Measurements from ENCODE around the gene NOC4L. TPM values are rescaled to one million over a fixed set of nuclear protein-coding genes. Genes with fewer than 3 reads are reported as not detected.

The NOC4L gene
- total RNA-seq, 1 donor from 2014 or later, result 17.8 TPM

DNA sequence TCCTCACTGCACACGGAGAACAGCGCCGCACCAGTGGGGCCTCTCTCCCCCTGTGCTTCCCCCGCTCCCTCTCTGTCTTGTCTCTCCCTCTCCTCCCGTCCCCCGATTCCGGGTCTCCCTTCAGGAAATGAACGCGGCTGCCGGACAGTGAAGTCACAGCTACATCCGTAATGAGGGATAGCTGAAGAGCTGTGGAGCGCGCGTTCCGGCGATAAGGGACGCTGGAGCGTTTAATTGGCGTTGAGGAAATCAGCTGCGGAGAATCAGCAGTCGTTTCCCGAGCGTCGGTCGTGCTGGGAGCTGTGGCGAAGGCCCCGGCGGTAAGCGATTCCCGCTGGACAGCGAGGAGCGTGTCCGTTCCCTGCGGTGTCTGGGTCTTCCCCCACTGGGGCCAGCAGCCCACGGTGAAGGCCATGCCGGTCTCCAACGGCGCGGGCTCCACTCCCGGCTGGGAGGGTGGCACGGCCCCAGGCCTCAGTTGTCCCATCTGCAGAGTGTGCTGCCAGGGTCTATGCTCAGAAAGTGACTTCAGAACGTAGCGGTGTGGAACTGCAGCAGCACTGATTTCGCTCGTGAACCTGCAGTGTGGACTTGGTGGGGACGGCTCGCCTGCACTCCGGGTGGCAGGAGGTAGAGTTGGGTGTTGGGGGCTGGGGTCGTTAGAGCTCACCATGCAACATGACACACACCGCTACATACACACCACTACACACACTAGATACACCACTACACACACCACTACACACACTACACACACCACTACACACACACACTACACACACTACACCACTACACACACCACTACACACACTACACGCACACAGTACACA lies 10.9 kb downstream of the NOC4L start:
- H3K27me3 Mint-ChIP-seq (ENCODE audit: unreplicated experiment), result no peaks in the 10 kb centered on the region
- no peaks in the 10 kb centered on the region for H3K36me3 Mint-ChIP-seq (ENCODE audit: unreplicated experiment)
- no peak overlapping the region for H3K4me3 Mint-ChIP-seq (ENCODE audit: unreplicated experiment)
- peaks cover 6% of the 10 kb centered on the region for H3K4me1 Mint-ChIP-seq (ENCODE audit: low read depth, unreplicated experiment)
- H3K9me3 Mint-ChIP-seq (ENCODE audit: unreplicated experiment), result no peaks in the 10 kb centered on the region
- TF ChIP-seq, protein P1, sequence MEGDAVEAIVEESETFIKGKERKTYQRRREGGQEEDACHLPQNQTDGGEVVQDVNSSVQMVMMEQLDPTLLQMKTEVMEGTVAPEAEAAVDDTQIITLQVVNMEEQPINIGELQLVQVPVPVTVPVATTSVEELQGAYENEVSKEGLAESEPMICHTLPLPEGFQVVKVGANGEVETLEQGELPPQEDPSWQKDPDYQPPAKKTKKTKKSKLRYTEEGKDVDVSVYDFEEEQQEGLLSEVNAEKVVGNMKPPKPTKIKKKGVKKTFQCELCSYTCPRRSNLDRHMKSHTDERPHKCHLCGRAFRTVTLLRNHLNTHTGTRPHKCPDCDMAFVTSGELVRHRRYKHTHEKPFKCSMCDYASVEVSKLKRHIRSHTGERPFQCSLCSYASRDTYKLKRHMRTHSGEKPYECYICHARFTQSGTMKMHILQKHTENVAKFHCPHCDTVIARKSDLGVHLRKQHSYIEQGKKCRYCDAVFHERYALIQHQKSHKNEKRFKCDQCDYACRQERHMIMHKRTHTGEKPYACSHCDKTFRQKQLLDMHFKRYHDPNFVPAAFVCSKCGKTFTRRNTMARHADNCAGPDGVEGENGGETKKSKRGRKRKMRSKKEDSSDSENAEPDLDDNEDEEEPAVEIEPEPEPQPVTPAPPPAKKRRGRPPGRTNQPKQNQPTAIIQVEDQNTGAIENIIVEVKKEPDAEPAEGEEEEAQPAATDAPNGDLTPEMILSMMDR (IDR thresholded peaks at IDR 0.05; ENCODE audit: partially characterized antibody, unreplicated experiment), result no peak
- H3K27ac Mint-ChIP-seq (ENCODE audit: unreplicated experiment), result no peak overlapping the region
- DNase-seq, result peak; percentile 54

DNA sequence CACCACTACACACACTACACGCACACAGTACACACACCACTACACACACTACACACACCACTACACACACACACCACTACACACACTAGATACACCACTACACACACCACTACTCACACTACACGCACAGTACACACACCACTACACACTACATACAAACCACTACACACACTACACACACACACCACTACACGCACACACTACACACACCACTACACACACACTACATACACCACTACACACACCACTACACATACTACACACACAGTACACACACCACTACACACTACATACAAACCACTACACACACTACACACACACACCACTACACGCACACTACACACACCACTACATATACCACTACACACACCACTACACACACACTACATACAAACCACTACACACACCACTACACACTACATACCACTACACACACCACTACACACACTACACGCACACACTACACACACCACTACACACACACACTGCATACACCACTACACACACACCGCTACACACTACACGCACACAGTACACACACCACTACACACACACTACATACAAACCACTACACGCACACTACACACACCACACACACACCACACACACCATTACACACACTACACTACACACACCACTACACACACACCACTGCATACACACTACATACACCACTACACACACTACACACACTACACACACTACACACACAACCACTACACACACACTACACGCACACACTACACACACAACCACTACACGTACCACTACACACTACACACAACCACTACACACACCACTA lies 11.7 kb downstream of the NOC4L start:
- H3K27me3 Mint-ChIP-seq (ENCODE audit: unreplicated experiment), result no peaks in the 10 kb centered on the region
- H3K27ac Mint-ChIP-seq (ENCODE audit: unreplicated experiment), result no peak overlapping the region
- peaks cover 7% of the 10 kb centered on the region for H3K4me1 Mint-ChIP-seq (ENCODE audit: low read depth, unreplicated experiment)
- H3K4me3 Mint-ChIP-seq (ENCODE audit: unreplicated experiment), result no peak overlapping the region
- no peak for DNase-seq
- TF ChIP-seq, protein P1 (IDR thresholded peaks at IDR 0.05; ENCODE audit: partially characterized antibody, unreplicated experiment), result no peak
- no peaks in the 10 kb centered on the region for H3K36me3 Mint-ChIP-seq (ENCODE audit: unreplicated experiment)
- no peaks in the 10 kb centered on the region for H3K9me3 Mint-ChIP-seq (ENCODE audit: unreplicated experiment)

- Mint-ChIP-seq H3K36me3 (ENCODE audit: unreplicated experiment) (no peaks in the 10 kb centered on the region), H3K27me3 (ENCODE audit: unreplicated experiment) (no peaks in the 10 kb centered on the region), H3K4me1 (ENCODE audit: low read depth, unreplicated experiment) (peaks cover 7% of the 10 kb centered on the region), H3K27ac (ENCODE audit: unreplicated experiment) (no peak overlapping the region), H3K4me3 (ENCODE audit: unreplicated experiment) (no peak overlapping the region), H3K9me3 (ENCODE audit: unreplicated experiment) (no peaks in the 10 kb centered on the region)
- TF ChIP-seq, protein P1 (IDR thresholded peaks at IDR 0.05; ENCODE audit: partially characterized antibody, unreplicated experiment), result no peak
- DNase-seq, result no peak
These were observed 12.5 kb downstream of the NOC4L start for GRCh38 chr12:132156573-132157325.

GRCh38 chr12:132157733-132158409 lies 13.6 kb downstream of the NOC4L start:
- Mint-ChIP-seq H3K4me3 (ENCODE audit: unreplicated experiment) (no peak overlapping the region), H3K9me3 (ENCODE audit: unreplicated experiment) (no peaks in the 10 kb centered on the region), H3K27ac (ENCODE audit: unreplicated experiment) (no peak overlapping the region), H3K4me1 (ENCODE audit: low read depth, unreplicated experiment) (peaks cover 7% of the 10 kb centered on the region), H3K27me3 (ENCODE audit: unreplicated experiment) (peaks cover 2% of the 10 kb centered on the region), H3K36me3 (ENCODE audit: unreplicated experiment) (no peaks in the 10 kb centered on the region)
- TF ChIP-seq, protein P1 (IDR thresholded peaks at IDR 0.05; ENCODE audit: partially characterized antibody, unreplicated experiment), result no peak
- no peak for DNase-seq
